ENCODE measurements around the gene KREMEN2.

The KREMEN2 gene

DNA sequence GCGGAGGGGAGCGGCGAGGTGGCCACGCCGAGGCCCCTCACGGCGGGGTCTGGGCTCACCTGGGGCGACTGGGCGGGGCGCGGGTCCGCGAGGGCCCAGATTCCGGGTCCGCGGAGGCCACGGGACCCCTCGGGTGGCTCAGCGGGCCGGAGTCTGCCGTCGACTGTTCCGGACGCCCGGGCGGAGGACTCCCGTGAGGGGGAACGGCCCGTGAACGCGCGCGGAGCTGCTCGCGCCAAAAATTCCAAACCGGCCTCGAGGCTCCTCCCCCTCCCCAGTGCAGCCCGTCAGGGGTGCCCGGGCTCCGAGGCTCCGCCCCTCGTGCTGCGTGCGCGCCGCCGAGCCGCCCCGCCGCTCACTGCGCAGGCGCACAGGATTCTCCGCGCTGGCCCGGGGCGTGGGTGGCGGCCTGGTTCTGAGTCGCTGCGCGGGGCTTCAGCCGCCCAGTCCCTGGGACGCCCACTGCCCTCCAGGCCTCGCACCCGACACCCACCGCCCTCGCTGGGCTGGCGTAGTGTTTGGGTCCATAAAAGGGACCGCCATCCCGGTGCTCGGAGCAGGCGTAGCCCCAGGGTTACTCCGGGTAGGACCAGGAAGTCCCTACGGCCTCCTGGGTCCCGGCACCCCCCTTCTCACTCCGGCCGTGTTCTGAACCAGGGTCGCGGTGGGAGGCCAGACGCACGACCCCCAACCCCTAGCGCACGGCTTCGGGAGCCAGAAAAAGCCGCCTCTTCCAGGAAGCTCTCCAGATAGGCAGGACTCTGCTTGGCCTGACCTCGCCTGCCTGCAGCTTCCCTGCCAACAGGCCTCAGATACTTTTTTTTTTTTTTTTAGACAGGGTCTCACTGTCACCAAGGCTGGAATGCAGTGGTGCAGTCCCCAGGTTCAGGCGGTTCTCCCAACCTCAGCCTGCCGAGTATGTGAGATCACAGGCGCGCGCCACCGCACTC is 16.4 kb downstream of the KREMEN2 start, which contains the start of gene PKMYT1:
TSS of gene PKMYT1 (minus strand) at position 220 of the 950 bp plus-strand sequence. CDS start 789 bp downstream, outside the sequence.
- DNase-seq: peak; percentile 98

DNA sequence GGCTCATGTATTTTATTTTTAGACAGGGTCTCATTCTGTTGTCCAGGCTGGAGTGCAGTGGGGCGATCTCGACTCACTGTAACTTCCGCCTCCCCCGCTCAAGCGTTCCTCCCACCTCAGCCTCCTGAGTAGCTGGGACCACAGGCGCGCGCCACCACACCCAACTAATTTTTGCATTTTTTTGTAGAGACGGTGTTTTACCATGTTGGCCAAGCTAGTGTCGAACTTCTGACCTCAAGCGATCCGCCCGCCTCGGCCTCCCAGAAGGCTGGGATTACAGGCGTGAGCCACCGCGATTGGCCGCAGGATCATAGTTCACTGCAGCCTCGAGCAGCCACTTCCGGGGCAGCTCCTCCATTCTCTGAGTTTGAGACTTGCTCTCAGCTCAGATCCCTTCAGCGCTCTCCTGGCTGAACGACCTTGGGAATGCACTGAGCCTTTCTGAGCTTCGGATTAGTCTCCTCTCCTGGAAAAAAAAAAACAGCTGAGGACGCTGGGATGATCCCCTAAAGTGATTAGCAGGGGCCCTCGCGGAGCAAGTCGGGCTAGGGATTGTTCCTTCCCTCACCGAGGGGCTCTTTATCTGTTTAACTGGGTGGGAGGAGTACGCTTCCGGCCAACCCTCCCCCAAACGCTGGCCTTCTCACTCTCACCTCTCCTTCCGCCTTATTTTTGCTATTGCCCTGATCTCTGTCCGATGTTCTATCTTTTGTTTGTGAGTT is 17.3 kb downstream of the KREMEN2 start:
- no peak for DNase-seq

DNA sequence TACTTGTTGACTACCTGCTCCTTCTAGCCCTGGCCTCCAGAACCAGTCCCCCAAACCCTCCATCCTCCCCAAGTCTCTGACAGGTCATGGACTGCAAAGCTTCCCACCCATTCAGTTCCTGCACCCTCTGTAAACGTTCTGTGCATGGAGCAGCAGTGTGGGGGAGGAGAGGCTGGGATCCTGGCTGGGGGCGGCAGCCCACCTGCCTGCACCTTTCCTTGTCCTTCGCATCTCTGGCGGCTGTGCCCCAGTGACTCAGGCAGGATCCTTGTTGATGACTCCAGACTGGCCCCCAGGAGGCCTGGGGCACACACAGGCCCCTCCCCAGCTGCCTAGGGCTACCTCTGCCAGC is 17.8 kb downstream of the KREMEN2 start:
- no peak for DNase-seq

DNA sequence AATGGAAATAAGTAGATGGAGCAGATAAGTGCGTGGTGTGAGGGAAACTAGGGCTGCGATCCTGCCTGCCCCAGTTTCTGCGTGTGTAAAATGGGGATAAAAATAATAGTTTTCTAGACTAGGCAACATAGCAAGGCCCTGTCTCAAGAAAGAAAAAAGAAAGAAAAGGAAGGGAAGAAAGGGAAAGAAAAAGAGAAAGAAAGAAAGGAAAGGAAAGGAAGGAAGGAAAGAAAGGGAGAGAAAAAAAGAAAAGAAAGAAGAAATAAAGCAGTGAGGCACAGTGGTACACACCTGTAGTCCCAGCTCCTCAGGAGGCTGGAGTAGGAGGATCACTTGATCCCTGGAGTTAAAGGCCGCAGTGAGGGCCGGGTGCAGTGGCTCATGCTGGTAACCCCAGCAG is 18.3 kb downstream of the KREMEN2 start:
- no peak for DNase-seq

DNA sequence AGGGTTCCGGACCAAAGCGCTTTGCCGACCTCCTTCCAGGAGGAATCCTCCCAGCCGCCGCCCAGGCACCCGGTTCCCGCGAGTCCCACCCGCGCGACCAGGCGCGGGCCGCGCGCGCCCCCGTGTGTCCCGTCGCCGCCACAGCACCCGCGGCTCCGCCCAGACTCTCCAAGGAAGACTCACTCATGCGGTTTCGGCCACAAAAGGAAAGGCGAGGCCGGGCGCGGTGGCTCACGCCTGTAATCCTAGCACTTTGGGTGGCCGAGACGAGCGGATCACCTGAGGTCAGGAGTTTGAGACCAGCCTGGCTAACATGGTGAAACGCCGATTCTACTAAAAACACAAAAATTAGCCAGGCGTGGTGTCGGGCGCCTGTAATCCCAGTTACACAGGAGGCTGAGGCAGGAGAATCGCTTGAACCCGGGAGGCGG is 19.6 kb downstream of the KREMEN2 start:
- DNase-seq: peak; percentile 71

DNA sequence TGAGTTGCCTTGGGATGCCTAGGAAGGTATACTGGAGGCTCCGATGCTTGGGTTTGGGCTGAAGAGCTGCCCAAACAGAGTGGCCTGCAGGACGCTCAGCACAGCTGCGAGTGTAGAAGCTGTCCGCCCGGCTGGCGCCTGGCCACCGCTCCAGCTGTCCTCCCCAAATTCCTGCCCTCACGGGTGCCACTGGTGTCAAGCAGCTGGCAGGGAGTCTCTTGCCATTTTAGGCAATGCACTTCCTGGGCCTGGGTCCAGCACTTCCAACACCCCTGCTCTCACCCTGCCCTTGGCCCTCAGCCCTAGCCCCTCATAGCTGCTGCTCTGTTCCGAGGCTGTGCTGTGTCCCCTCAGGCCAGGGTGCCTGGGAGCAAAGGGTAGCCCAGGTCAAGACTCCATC is 21.4 kb downstream of the KREMEN2 start:
- no peak for DNase-seq

DNA sequence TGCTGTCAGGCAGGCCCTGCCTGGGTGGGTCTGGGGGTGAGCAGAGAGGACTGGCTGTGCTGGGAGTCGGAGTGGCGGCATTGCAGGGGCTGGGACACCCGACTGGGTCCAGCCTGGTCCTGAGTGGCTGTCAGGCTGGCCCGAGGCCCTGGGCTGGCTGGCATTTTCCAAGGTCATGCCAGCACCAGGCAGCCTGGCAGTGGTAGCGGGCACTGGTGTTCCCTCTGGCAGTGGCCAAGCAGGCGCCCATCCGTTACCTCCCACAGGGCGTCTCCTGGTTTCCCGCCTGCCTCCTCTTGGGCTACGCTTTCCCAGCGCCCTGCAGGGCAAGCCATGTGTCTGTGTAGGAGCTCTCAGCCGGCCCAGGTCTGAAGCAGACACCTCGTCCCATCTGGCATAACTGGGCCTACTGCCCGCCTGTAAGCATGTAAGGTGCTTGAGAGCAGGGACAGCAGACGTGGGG is 21.8 kb downstream of the KREMEN2 start:
- no peak for DNase-seq

DNA sequence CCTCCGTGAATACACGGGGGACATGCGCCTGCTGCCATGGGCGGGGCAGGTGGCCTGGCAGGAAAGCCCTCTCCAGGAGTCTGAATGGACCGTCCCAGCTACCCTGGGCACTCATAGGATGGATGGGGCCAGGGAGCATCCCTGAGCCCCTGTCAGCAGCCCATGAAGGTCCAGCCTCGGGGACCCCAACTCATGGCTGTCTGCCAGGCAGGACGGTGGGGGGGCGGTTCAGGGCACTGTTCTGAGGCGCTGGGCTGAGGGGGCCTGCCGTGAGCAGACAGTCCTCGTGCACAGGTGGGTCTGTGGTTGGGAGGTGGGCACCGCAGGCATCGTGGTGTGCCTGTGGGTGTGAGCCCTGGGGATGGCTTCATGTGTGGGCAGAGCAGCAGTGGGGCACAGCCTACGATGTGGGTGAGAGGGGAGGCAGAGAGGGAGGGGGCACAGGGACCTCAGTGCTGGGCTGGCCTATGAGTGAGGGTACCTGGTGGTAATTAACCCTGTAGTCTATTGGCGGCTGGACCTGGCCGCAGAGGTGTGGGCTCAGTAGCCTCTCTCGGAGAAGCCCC is 22.6 kb downstream of the KREMEN2 start:
- DNase-seq: no peak

DNA sequence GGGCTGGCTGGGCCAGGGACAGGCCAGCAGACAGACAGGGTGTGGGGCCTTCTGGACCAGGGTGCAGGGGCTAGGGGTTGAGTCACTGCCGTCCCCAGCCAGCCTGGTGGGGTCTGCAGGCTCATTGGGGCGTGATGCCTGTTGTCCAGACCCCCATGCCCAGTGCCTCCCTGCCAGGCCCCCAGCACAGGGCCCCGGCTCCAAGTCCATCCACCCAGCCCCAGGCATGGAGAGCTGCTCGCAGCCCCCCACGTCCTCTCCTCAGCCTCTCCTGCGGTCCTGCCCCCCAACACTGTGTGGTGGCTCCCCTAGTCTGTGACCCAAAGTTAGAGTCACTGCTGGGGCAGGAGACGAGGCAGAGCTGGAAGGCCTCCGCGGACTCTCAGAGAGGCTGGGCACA is 23.2 kb downstream of the KREMEN2 start:
- no peak for DNase-seq

DNA sequence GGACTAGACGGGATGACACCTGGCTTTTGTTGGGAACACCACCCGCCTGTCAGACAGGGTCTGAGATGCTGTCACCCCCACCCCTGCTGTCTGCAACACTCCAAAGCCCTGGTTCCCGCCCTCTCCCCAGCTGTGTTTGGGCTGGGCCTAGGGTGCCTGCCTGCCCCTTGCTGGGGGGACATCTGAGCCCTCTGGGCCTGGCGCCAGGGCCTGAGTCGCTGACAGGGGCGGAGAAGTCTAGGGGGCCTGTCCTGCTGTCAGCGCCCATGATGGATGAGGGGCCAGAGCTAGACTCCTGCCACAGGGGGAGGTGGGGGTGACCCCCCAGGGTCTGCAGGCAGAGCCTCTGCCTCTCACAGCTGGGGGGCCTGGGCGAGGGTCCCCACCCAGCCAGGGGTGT is 23.8 kb downstream of the KREMEN2 start:
- no peak for DNase-seq

DNA sequence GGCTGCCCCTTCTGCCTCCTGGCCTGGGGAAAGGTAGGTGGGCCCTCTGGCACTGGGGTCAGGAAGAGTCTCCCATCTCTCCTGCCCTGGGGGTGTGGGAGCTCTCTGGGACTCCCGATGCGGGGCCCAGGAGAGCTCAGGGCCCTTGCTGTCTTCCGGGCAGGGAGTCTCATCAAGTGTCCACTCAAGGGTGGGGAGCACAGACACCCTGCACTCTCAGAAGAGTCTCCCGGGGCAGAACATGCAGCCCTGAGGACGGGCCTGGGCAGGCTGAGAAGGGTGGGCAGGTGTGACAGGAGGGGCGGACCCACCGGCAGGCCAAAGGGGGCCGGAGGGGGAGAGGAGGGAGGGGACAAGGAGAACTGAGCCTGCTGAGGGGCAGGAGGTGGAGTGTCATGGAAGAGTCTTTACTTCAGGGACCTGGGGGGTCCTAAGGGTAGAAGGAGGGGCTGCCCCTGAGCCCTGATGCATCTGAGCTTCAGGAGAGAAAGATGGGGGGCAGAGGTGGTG is 24.6 kb downstream of the KREMEN2 start:
- DNase-seq: no peak

DNA sequence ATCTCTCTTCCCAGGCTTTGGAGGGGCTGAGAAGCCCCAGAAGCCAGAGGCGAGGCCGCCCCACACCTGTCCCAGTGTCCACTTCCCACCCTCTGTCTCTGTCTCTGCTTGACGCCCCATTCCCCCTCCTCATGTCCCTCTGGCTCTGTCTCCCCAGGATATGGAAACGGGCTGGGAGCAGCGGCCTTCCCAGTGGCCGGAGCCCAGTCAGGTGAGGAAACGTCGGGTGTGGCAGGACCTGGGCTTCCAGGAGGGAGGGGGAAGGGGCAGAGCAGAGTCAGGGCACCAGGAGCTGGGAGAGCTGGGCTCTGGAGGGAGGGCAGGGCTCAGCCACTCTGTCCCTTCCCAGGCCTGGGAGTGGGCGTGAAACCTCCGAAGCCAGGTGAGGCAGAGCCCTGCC is 26.8 kb downstream of the KREMEN2 start:
- DNase-seq: no peak

DNA sequence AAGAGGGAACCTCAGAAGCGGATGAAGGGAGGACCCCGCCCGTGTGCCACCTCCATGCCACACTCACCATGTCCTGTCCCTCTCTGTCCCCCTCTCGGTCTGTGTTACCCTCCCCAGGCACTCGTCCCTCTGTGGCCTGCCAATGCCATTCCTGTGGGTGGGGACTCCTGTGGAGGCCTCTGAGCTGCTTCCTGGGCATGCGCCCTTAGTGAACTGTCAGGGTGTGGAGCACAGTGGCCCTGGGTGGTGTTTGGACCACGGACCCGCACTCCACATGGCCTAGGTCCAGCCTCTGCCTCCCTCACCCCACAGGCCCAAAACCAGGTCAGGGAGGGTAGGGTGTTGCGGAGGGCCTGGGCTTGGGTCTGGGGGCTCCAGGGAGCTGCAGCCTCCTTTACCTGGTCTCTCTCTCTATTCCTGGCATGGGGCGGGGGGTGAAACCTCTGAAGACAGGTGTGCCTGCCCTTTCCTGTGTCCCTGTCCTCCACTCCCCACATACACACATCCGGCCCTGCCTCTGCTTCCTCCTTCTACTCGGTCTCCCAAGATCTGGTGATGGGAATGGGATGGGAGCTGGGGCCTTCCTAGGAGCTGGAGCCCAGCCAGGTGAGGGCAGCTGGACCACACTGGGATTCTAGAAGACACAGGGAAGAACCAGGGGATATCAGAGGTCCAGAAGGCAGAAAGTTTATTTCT is 27.6 kb downstream of the KREMEN2 start:
- DNase-seq: no peak

DNA sequence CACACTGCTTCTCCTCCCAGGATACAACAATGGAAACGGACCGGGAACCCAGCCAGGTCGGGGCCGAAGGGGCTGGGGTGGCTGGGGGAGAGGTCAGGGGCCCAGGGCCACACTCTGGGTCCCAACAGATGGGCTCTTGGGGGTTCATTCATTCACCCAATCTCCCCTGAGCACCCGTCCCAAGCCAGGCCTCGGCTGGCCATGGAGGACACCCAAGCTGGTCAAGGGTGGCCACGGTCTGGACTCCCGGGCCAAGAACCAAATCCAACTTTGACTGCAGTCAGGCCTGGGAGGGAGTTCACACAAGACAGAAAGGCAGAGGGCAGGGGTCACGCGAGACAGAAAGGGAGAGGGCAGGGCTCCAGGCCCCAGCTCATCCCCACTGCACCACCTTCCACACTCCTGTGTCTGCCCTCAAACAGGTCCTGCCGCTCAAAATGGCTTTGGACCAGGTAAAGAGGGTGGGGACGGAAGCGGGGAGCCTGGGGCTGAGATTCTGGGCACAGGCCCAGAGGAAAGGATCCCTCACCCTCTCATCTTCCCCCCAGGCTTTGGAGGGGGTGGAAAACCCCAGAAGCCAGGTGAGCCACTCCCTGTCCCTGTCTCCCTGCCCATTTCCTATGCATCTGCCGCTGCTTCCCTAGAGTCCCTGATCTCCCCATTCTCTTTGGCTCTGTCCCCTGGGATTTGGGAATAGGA is 28.5 kb downstream of the KREMEN2 start:
- DNase-seq: no peak

DNA sequence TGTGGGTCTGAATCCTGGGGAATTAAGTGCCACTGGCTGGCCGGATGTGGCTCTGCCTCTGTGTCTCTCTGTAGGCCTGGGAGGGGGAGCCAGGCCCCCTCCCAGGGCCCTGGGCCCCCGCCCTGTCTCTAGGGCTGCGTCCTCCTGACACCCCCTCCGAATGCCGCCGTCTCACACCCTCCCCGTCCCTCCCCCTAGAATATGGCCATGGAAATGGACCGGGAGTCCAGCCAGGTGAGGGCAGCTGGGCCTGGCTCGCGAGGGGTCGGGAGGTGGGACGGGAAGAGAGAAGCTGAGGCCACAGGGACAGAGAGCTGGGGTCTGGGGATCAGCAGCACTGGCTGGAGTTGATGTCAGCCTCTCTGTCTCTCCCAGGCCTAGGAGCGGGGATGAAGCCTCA is 32.2 kb downstream of the KREMEN2 start:
- no peak for DNase-seq

DNA sequence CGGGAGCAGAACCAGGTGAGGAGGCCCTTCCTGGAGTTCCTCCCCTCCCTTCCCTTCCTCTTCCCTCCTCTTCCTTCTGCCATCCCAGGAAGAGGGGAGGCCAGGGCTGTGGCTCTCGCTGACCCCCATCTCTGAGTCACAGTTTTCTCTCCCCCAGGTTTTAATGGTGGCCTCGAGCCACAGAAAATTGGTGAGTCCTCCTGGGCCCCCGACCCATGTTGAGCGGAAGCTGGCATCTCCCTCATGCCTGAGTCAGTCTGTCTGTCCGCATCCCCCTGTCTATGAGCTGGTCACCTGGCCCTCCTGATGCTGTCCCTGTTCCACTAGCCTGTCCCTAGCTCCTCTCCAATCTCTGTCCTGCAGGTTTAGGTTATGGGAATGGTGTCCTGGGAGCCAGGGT is 35.9 kb downstream of the KREMEN2 start:
- no peak for DNase-seq

DNA sequence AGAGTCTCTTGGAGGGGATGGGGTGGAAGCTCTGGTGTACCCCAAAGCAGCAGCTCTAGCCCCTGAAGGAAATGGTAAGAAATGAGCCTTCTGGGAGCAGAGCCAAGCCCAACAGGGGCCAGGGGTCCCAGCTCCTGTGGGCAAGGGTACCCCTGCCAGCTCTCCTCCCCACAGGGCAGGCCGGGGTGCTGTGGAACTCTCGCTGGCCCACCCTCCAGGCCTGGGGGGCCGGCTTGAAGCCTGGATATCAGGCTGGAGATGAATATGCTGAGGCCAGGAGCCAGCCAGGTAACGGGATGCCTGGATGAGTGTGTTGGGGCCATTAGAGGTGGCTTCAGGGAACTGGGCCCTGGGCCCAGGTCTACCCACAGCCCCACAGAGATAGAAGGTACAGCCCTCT is 36.5 kb downstream of the KREMEN2 start:
- no peak for DNase-seq

DNA sequence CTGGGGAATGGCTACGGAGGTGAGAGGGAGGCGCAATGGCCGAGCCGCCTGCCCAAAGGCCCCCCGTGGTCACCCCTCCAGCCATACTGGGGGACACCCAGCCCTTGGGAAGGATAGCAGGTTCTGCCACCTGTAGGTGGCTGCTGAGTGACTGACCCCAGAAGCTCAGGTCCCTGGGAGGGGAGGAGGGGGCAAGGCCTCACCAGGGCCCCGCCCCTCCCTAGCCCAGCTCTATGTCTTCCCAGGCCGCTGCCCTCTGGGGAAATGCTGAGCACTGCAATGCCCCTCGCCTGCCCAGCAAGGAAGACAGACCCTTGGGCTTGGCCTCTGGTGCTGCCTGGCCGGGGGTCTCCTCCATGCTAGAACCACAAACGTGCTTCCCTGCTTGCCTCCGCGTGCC is 37.2 kb downstream of the KREMEN2 start:
- DNase-seq: no peak

DNA sequence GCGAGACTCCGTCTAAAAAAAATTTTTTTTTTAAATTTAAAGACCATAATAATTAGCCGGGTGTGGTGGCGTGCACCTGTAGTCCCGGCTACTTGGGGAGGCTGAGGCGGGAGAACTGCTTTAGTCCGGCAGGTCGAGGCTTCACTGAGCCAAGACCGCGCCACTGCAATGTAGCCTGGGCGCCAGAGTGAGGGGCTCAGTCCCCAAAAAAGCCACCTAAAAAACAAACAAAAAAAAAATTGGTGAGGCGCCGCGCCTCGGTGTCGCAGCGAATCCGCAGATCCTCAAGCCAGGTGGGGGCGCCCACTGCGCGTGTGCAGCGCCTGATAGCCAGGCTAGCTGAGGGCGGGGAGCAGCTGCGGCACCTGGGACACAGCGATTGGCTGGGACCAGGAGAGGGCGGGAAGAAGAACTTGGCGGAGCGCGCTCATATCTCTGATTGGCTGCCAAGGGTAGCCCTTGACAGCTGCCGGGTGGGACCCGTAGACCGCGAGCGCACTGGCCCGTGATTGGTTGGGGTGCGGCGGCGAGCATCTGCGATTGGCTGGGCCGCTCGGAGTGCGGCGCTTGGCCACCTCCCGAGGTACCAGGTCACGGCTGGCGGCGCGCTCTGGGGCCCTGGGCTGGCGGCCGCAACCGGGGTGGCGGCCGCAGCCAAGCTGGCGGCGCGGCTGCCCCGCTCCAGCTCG is 39.7 kb downstream of the KREMEN2 start:
- DNase-seq: peak; percentile 95

DNA sequence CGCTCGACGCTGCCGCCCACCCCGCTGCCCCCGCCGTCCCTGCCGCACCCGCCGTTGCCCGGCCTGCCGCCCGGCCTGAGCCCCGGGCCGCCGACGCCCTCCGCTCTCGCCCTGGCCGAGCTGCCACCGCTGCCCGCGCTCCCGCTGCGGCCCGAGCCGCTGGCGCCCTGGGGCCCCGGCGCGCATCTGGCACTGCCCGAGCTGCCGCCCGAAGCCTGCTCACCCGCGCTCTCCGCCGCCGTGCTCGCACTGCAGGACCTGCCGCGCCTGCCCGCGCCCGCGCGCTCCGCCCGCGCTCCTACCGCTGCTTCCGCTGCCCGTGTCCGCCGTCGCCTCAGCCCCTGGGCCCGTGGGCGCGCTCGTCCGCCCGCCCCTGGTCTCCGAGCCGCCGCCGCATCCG is 40.2 kb downstream of the KREMEN2 start:
- no peak for DNase-seq

DNA sequence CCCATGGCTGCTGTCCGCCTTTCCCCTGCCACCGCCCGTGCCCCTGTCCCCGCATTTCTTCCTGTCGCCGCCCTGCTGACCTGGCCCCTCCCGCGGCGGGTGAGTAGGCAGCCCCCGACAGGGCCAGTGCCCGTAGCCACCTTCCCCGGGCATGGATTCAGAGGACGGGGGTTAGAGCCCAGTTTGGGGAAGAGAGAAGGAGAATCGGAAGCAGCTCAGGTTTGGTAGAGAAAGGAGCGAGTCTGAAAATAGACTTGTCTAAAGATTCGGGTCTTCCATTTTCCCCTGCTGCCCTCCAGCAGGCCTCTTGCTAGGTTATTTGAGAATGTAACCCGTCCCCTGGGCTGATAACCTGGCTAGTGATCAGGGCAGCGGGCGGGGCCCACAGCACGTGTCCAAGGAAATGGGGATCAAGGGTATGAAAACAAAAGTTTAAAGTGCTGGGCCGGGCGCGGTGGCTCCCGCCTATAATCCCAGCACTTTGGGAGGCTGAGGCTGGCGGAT is 40.8 kb downstream of the KREMEN2 start:
- no peak for DNase-seq

All from activated CD4-positive, CD25-positive, alpha-beta regulatory T cell treated with anti-CD3 and anti-CD28 coated beads, Interleukin-2, amount 50 U/mL, for 72 hours (primary cell).